H1 (cell line): ENCODE measurements around the gene SMYD3.

Experiments used
- CEBPB ChIP-seq: IDR thresholded peaks from 2 replicates; pipeline ENCODE4 v1.6.1; 2012; ENCODE audit warnings: low read depth, low read length
- CHD1 ChIP-seq: IDR thresholded peaks from 2 replicates; pipeline ENCODE4 v1.6.1; 2012; ENCODE audit warnings: low read depth, low read length, improper control_type of control experiment
- EZH2 ChIP-seq: fragments of 200-600 bp; sonication (generic); IDR thresholded peaks from 2 replicates; pipeline ENCODE4 v1.7.1; 2012; ENCODE audit warnings: low read depth, mild to moderate bottlenecking, moderate library complexity, low read length, inconsistent platforms; ENCODE audit not compliant: severe bottlenecking
- KDM1A ChIP-seq: fragments of 200-600, 300-600 bp; sonication (generic); IDR thresholded peaks from 2 replicates; pipeline ENCODE4 v1.7.1; 2016; ENCODE audit warnings: mild to moderate bottlenecking, low read length, borderline replicate concordance
- POU5F1 ChIP-seq: IDR thresholded peaks from 2 replicates; pipeline ENCODE4 v1.6.1; 2011; ENCODE audit warnings: low read depth, mild to moderate bottlenecking, low read length, moderate library complexity
- YY1 ChIP-seq: IDR thresholded peaks from 2 replicates; pipeline ENCODE4 v1.6.1; 2011; ENCODE audit warnings: low read depth, mild to moderate bottlenecking, low read length
- TF ChIP-seq, protein P1 (sequence below), 3 experiments: IDR thresholded peaks; 1 replicate in 2 of 3; 2 replicates in 1 of 3; pipeline versions ENCODE4 v1.5.1 to v1.6.1; 2011; ENCODE audit warnings: low read length in 3 of 3, mild to moderate bottlenecking in 3 of 3, inconsistent platforms in 2 of 3, low read depth in 1 of 3, moderate library complexity in 1 of 3; ENCODE audit not compliant: insufficient read depth in 1 of 3; ENCODE audit errors: control extremely low read depth in 1 of 3

DNA sequence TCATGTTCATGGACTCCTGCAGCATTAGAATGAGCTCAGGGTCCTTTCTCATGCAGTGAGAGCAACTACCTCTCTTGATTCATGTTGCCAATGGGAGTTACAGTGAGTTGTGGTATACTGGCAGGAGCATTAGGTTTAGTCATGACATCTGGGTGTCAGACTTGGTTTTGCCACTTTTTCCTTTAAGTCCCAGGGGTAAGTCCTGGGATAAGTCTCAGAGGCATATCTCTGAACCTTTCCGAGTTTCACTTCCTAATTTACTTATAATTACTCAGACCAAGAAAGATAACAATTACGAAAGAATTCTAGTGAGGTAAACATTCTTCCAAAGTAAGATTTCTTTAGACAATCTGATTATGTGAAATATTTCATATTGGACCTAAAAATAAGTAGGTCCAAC lies 606.0 kb downstream of the SMYD3 start:
- TF ChIP-seq KDM1A (no peak), CEBPB (no peak), POU5F1 (no peak), EZH2 (no peak), CHD1 (no peak), YY1 (no peak)
- TF ChIP-seq, protein P1, sequence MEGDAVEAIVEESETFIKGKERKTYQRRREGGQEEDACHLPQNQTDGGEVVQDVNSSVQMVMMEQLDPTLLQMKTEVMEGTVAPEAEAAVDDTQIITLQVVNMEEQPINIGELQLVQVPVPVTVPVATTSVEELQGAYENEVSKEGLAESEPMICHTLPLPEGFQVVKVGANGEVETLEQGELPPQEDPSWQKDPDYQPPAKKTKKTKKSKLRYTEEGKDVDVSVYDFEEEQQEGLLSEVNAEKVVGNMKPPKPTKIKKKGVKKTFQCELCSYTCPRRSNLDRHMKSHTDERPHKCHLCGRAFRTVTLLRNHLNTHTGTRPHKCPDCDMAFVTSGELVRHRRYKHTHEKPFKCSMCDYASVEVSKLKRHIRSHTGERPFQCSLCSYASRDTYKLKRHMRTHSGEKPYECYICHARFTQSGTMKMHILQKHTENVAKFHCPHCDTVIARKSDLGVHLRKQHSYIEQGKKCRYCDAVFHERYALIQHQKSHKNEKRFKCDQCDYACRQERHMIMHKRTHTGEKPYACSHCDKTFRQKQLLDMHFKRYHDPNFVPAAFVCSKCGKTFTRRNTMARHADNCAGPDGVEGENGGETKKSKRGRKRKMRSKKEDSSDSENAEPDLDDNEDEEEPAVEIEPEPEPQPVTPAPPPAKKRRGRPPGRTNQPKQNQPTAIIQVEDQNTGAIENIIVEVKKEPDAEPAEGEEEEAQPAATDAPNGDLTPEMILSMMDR (IDR thresholded peaks at IDR 0.05; ENCODE audit: control extremely low read depth in 1 of 3, insufficient read depth in 1 of 3, low read depth in 1 of 3, low read length in 3 of 3): no peak
